Peyer's patch (tissue), 4 donors: ENCODE data around the gene CALD1.

Experiments used
- POLR2A ChIP-seq, 2 donors: fragments of 450-650 bp; IDR thresholded peaks; one replicate each; pipeline ENCODE4 v1.5.1; 2017; ENCODE audit warnings: antibody characterized with exemption in 2 of 2, mild to moderate bottlenecking in 2 of 2, moderate library complexity in 2 of 2
- TF ChIP-seq, protein P1 (sequence below), 6 experiments: fragments of 450-650 bp in 4 of 6; fragments of 200-600 bp in 2 of 6; sonication (generic) in 1 of 6; IDR thresholded peaks; one replicate each; pipeline ENCODE4 v1.5.1; 2017 to 2019; ENCODE audit warnings: antibody characterized with exemption in 6 of 6, mild to moderate bottlenecking in 3 of 6, moderate library complexity in 1 of 6

DNA sequence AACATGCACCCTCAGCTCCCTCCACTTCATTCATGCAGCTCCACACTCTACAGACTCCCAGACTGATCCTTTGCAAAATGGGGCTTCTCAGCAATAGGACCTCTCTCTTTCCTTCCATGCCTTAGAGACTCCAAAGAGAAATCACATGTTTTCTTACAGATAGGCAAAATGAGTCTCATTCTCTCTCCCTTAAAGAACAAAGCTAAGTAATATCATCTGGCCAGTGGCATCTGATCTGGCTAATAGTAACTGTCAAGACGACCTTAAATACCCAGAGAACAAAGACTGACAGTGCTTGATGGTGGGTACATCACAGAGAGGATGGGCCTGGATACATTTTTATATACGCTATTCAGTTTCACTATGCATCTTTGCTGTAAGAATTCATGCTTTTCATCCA is 43.1 kb upstream of the CALD1 start:
- TF ChIP-seq, protein P1, sequence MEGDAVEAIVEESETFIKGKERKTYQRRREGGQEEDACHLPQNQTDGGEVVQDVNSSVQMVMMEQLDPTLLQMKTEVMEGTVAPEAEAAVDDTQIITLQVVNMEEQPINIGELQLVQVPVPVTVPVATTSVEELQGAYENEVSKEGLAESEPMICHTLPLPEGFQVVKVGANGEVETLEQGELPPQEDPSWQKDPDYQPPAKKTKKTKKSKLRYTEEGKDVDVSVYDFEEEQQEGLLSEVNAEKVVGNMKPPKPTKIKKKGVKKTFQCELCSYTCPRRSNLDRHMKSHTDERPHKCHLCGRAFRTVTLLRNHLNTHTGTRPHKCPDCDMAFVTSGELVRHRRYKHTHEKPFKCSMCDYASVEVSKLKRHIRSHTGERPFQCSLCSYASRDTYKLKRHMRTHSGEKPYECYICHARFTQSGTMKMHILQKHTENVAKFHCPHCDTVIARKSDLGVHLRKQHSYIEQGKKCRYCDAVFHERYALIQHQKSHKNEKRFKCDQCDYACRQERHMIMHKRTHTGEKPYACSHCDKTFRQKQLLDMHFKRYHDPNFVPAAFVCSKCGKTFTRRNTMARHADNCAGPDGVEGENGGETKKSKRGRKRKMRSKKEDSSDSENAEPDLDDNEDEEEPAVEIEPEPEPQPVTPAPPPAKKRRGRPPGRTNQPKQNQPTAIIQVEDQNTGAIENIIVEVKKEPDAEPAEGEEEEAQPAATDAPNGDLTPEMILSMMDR (IDR thresholded peaks at IDR 0.05) = no peak
- TF ChIP-seq POLR2A (IDR thresholded peaks at IDR 0.05) = no peak
